Spinal cord (tissue), 10 donors: ENCODE measurements around the gene CYB561D1. TPM values are rescaled to one million over a fixed set of nuclear protein-coding genes. Genes with fewer than 3 reads are reported as not detected.
"Not testable (repeated sequence)": the region's sequence is repeated elsewhere in the genome, so short reads cannot be mapped to it uniquely, and the experiment has no call there.

ENCODE experiments used
- DNase-seq, 6 donors: peaks; one replicate each; pipeline versions ENCODE4 v3.0.0 to v3.0.0-alpha.2; 2013 to 2015; ENCODE audit warnings: low spot score in 6 of 6, low read depth in 4 of 6
- H3K27ac ChIP-seq: one replicate; pipeline ENCODE4 v1.5.1; 2013; ENCODE audit warnings: low read depth, low read length, control low read depth
- H3K27me3 ChIP-seq: one replicate; pipeline ENCODE4 v1.6.1; 2013; ENCODE audit warnings: low read length; ENCODE audit not compliant: control insufficient read depth, insufficient read depth
- H3K36me3 ChIP-seq: one replicate; pipeline ENCODE4 v1.6.1; 2013; ENCODE audit warnings: low read length; ENCODE audit not compliant: control insufficient read depth, insufficient read depth
- H3K4me1 ChIP-seq: one replicate; pipeline ENCODE4 v1.6.1; 2013; ENCODE audit warnings: low read length; ENCODE audit not compliant: control insufficient read depth, insufficient read depth
- H3K4me3 ChIP-seq: one replicate; pipeline ENCODE4 v1.5.1; 2013; ENCODE audit warnings: low read depth, low read length, control low read depth
- H3K9me3 ChIP-seq: one replicate; pipeline ENCODE4 v1.6.1; 2013; ENCODE audit warnings: low read length; ENCODE audit not compliant: control insufficient read depth, insufficient read depth
- WGBS: methylation state at CpG from one replicate; pipeline ENCODE4 v1.1.5; 2013; ENCODE audit warnings: missing lambda C conversion rate; ENCODE audit not compliant: insufficient coverage; 5-methylcytosine and 5-hydroxymethylcytosine counted together
- long read RNA-seq, 4 donors: transcript quantifications; one replicate each; lab custom pipeline, GENCODE V29; 2026
- polyA plus RNA-seq, 2 donors: library from polyadenylated mRNA; unstranded; fragments of 120-200 nt; gene quantifications; one replicate each; pipeline ENCODE4 v1.2.1, GENCODE V29; 2013; ENCODE audit not compliant: insufficient read length in 2 of 2
- total RNA-seq, 2 donors: library from RNA; depleted of rRNA in 1 of 2; stranded (reverse); fragments of 120-200 nt in 1 of 2; fragments of >200 nt in 1 of 2; gene quantifications; one replicate each; pipeline versions ENCODE4 v1.2.3 to v1.2.4, GENCODE V29; 2013 to 2014
- donor health status: healthy.

The CYB561D1 gene
- total RNA-seq: 1 to 10 TPM; 4.7 to 6.1 TPM
- 1 to 10 TPM; 7.4 to 8.5 TPM for polyA plus RNA-seq
- long read RNA-seq, donor 1, partial matches to known transcripts: 0 of 1 reads
- long read RNA-seq, donor 1, other reads (novel, unspliced or antisense): 0 of 1 reads
- long read RNA-seq, donor 2, full-length matches to known transcripts: 1 of 1 reads
- long read RNA-seq, donor 2, partial matches to known transcripts: 0 of 1 reads
- long read RNA-seq, donor 2, other reads (novel, unspliced or antisense): 0 of 1 reads
- long read RNA-seq, donor 3, full-length matches to known transcripts: 4 of 4 reads
- long read RNA-seq, donor 3, partial matches to known transcripts: 0 of 4 reads
- long read RNA-seq, donor 3, other reads (novel, unspliced or antisense): 0 of 4 reads
- long read RNA-seq, donor 4, partial matches to known transcripts: 0 of 1 reads
- long read RNA-seq, donor 4, other reads (novel, unspliced or antisense): 0 of 1 reads

- Histone ChIP-seq H3K4me3 (peak within 1 kb of the TSS; percentile 91), H3K9me3 (no peaks in the 10 kb centered on the region), H3K27ac (peak within 1 kb of the TSS; percentile 65), H3K4me1 (peaks cover 34% of the 10 kb centered on the region), H3K27me3 (no peaks in the 10 kb centered on the region), H3K36me3 (peaks cover 55% of the 10 kb centered on the region)
- under 1% methylated on average over 43 of the region's 44 CpGs for WGBS
- peak in 4 of 6 donors; percentile 62 to 95 (median 80) for DNase-seq
These were observed at the start of gene CYB561D1 for GRCh38 chr1:109493805-109494539. CYB561D1 (plus strand) TSS chr1:109494094; CDS start chr1:109494140, 46 bp downstream.

GRCh38 chr1:109444346-109444745, 49.5 kb upstream of the CYB561D1 start:
- peaks cover 31% of the 10 kb centered on the region for H3K27me3 ChIP-seq

DNA sequence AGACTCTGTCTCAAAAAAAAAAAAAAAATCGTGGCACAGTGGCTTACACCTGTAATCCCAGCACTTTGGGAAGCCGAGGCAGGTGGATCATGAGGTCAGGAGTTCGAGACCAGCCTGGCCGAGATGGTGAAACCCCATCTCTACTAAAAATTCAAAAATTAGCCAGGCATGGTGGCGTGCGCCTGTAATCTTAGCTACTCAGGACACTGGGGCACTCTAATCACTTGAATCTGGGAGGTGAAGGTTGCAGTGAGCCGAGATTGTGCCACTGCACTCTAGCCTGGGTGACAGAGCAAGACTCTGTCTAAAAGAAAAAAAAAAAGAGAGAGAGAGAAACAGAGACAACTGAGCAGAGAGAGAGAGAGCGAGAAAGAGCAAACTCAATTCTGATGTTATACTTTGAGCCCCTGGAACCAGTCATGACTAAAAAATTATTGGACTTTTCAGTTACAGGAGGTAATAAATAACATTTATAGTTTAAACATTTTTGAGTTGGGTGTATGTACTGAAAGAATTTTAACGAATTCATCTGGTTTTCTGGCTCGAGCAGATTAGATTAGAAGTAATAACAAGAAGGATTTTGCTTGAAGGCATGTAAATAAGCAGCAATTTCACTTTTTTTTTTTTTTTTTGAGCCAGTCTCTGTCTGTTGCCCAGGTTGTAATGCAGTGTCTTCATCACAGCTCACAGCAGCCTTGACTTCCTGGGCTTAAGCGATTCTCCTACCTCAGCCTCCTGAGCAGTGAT, 47.8 kb upstream of the CYB561D1 start:
- H3K27me3 ChIP-seq: peaks cover 31% of the 10 kb centered on the region
- H3K9me3 ChIP-seq, H3K36me3 ChIP-seq, H3K4me1 ChIP-seq, DNase-seq, H3K4me3 ChIP-seq, H3K27ac ChIP-seq: not testable (repeated sequence)
- 87% methylated on average over 3 of the region's 11 CpGs for WGBS

More at GRCh38 chr1:109444346-109444745, 49.5 kb upstream of the CYB561D1 start:
- 60% methylated on average over 1 of the region's 1 CpG for WGBS
- Histone ChIP-seq H3K4me3 (no peak overlapping the region), H3K9me3 (no peaks in the 10 kb centered on the region), H3K36me3 (no peaks in the 10 kb centered on the region), H3K4me1 (no peaks in the 10 kb centered on the region), H3K27ac (no peak overlapping the region)
- no peak for DNase-seq

- Histone ChIP-seq H3K27ac (no peak overlapping the region), H3K36me3 (no peaks in the 10 kb centered on the region), H3K4me1 (no peaks in the 10 kb centered on the region), H3K9me3 (no peaks in the 10 kb centered on the region), H3K27me3 (peaks cover 27% of the 10 kb centered on the region), H3K4me3 (no peak overlapping the region)
- DNase-seq: no peak
- 71% methylated on average over 4 of the region's 4 CpGs for WGBS
These were observed 46.4 kb upstream of the CYB561D1 start for GRCh38 chr1:109447524-109447923.

GRCh38 chr1:109454497-109455133, 39.3 kb upstream of the CYB561D1 start:
- Histone ChIP-seq H3K9me3 (peaks cover 2% of the 10 kb centered on the region), H3K36me3 (no peaks in the 10 kb centered on the region), H3K4me3 (no peak overlapping the region), H3K4me1 (no peaks in the 10 kb centered on the region), H3K27ac (no peak overlapping the region), H3K27me3 (peaks cover 2% of the 10 kb centered on the region)
- DNase-seq: no peak
- no CpG with 5 or more reads among the region's 1 CpG for WGBS

DNA sequence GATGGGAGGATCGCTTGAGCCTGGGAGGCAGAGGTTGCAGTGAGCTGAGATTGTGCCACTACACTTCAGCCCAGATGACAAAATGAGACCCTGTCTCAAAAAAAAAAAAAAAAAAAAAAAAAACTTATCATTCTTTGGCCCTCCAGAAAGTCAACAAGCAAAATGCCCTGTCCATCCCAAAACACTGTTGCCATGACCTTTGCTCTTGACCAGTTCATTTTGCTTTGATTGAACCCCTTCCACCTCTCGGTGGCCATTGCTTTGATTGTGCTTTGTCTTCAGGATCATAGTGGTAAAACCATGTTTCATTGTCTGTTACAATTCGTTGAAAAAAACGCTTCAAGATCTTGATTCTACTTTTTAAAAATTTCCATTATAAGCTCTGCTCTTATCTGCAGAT, 36.1 kb upstream of the CYB561D1 start:
- no CpG with 5 or more reads among the region's 4 CpGs for WGBS
- Histone ChIP-seq H3K4me1 (no peaks in the 10 kb centered on the region), H3K27ac (no peak overlapping the region), H3K4me3 (no peak overlapping the region), H3K36me3 (no peaks in the 10 kb centered on the region), H3K9me3 (peaks cover 2% of the 10 kb centered on the region), H3K27me3 (peaks cover 20% of the 10 kb centered on the region)
- no peak for DNase-seq

DNA sequence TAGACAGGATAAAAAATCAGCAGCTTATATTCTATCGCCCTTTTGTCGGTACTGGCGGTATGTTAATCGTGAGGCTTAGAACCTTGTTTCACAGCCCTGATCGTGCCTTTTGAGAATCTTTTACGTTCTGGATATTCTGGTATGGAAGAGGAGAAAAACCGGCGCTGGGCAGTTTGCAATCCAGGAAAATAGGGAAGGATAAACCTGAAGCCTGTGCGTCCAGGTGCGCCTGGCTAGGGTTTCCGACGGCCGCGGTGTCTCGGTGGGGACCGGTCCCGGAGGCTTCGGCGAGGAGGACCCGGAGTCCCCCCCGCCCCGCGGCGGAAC, 27.8 kb upstream of the CYB561D1 start:
- peak overlapping the region; percentile 46 for H3K4me3 ChIP-seq
- H3K27ac ChIP-seq: no peak overlapping the region
- H3K9me3 ChIP-seq: no peaks in the 10 kb centered on the region
- no peaks in the 10 kb centered on the region for H3K36me3 ChIP-seq
- no peak for DNase-seq
- 3% methylated on average over 24 of the region's 24 CpGs for WGBS
- H3K4me1 ChIP-seq: peaks cover 17% of the 10 kb centered on the region
- peaks cover 89% of the 10 kb centered on the region for H3K27me3 ChIP-seq

DNA sequence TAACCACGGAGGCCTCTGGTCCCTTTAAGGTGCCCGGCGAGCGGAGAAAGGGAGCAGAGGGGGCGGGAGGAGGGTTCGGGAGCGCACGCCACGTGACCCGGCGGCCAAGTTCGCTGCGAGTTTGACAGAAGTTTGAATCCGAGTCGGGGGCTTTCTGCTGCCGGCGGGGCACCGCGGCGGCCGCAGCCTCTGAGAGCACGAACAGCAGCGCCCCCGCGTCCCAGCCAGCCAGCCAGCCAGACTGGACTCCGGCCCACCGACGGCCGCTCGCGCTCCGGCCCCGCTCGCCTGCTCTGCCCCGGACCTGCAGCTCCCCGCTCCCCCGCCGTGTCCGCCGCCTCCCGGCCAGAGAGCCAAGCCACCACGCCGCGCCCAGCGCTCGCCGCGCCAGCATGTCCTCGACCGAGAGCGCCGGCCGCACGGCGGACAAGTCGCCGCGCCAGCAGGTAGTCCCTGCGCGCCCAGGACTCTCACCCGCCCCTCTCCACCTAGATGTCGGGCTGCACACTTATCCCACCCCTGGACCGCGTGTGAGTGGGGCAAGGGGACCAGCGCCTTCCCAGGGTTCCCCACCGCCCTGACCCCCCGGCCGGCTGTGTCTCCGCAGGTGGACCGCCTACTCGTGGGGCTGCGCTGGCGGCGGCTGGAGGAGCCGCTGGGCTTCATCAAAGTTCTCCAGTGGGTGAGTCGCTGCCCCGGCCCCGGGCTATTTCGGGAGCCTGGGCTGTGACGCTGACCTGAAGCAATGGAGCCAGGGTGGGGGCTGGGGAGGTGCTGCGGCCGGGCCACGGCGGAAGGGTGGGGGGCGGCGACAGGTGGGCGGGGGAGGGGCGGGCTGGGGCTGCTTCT, 27.2 kb upstream of the CYB561D1 start, which contains the start of gene SYPL2:
SYPL2 (plus strand) TSS at position 95 of the 849 bp plus-strand sequence; CDS start at position 393, 298 bp downstream.
- H3K27ac ChIP-seq: no peak within 1 kb of the TSS
- under 1% methylated on average over 76 of the region's 88 CpGs for WGBS
- peak in 1 of 6 donors; percentile 48 for DNase-seq

More for the DNA sequence above, 27.2 kb upstream of the CYB561D1 start, which contains the start of gene SYPL2:
- Histone ChIP-seq H3K4me1 (peaks cover 17% of the 10 kb centered on the region), H3K36me3 (no peaks in the 10 kb centered on the region), H3K4me3 (peak within 1 kb of the TSS; percentile 46), H3K9me3 (no peaks in the 10 kb centered on the region), H3K27me3 (peaks cover 89% of the 10 kb centered on the region)
